Measurements from ENCODE around the gene LGALS9B.
"Not testable (repeated sequence)": the region's sequence is repeated elsewhere in the genome, so short reads cannot be mapped to it uniquely, and the experiment has no call there.

Gene LGALS9B

GRCh38 chr17:20467447-20467846, at the start of gene LGALS9B:
Gene LGALS9B (minus strand): TSS chr17:20467539. CDS start chr17:20467470, 69 bp downstream.
- DNase-seq, result not testable (repeated sequence)

- DNase-seq, result not testable (repeated sequence)
These were observed 49.6 kb upstream of the LGALS9B start for GRCh38 chr17:20516986-20517385.

- DNase-seq, result not testable (repeated sequence)
These were observed 47.8 kb upstream of the LGALS9B start for GRCh38 chr17:20515099-20515498.

GRCh38 chr17:20513539-20513938, 46.2 kb upstream of the LGALS9B start:
- DNase-seq, result not testable (repeated sequence)

DNA sequence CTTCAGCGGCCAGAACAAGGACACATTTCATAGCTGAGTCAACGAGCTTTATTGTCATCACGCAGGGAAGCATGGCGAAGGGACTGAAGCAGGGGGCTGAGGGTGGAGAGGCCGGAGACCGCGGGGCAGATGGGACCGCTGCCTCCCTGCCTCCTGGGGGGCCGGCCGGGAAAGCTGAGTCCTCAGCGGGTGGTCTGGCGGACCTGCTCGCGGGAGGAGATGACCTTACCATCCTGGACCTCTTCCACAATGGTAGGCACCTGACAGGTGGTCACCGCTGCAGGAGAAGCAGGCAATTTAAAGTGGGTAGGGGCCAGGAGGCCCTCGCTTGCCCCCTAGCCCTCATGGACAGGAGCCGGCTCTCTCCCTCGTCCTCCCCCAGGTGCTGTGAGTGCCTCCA, 45.0 kb upstream of the LGALS9B start:
- DNase-seq, result not testable (repeated sequence)

DNA sequence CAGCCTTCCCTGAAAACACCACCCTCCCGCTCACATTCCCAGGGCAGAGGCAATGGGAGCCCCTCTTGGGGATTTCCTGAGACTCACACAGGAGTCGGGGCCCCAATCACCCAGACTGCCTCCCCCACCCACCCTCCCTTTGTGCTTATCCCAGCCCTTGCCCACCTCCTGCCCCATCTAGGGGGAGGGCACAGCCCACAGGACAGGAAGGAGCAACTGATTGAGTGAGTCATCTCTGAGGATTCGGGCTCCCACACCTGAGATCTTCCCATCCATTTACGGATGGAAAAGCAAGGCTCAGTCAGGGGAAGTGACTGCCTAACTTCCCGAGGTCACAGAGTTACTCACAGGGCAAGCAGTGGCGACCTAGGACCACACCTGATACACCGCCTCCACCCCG, 44.4 kb upstream of the LGALS9B start:
- not testable (repeated sequence) for DNase-seq

DNA sequence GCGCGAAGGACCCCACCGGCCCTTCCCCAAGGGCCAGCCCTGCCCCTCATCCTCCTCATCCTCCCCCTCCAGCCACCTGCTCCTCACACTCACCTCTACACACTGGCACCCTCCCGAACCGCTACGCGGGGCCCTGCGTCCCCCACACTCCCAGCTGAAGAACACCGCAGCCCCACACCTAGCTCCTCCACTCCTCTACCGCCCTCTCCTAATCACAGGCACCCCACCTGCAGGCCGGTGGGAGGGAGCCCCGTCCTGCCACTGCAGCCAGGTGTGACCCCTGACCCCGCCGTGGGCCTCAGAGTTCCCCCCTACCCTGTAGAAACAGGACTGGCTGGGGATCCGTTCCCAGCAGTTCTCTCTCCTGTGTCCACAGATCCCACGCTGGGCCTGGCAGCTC, 38.0 kb upstream of the LGALS9B start:
- not testable (repeated sequence) for DNase-seq

- not testable (repeated sequence) for DNase-seq
These were observed 37.2 kb upstream of the LGALS9B start for GRCh38 chr17:20504388-20505066.

DNA sequence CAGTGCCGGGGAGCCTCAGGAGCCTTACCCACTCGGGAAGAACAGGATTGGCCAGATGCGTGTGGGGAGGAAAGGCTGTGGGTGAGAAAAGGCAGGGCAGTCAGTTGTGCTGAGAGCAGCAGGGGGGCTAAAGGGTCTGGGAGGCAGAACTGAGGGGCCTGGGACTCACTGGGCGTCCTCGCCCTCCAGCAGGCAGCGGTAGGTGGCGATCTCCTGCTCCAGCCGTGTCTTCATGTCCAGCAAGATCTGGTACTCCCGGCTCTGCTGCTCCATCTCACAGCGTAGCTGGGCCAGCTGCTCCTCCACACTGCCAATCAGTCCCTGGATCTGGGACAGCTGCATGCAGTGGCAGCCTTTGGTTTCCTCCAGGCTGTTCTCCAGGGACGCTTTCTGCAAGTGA, 34.6 kb upstream of the LGALS9B start:
- not testable (repeated sequence) for DNase-seq

- DNase-seq, result not testable (repeated sequence)
These were observed 33.0 kb upstream of the LGALS9B start for GRCh38 chr17:20500346-20500745.

- DNase-seq, result not testable (repeated sequence)
These were observed 28.1 kb upstream of the LGALS9B start for GRCh38 chr17:20495420-20495819.

- not testable (repeated sequence) for DNase-seq
These were observed 27.4 kb upstream of the LGALS9B start for GRCh38 chr17:20494735-20495134.

GRCh38 chr17:20494147-20494546, 26.8 kb upstream of the LGALS9B start:
- not testable (repeated sequence) for DNase-seq

- not testable (repeated sequence) for DNase-seq
These were observed 25.6 kb upstream of the LGALS9B start for GRCh38 chr17:20492971-20493370.

- not testable (repeated sequence) for DNase-seq
These were observed 24.8 kb upstream of the LGALS9B start for GRCh38 chr17:20492099-20492498.

GRCh38 chr17:20484930-20485329, 17.6 kb upstream of the LGALS9B start:
- not testable (repeated sequence) for DNase-seq

- not testable (repeated sequence) for DNase-seq
These were observed 12.7 kb upstream of the LGALS9B start for GRCh38 chr17:20479889-20480591.

DNA sequence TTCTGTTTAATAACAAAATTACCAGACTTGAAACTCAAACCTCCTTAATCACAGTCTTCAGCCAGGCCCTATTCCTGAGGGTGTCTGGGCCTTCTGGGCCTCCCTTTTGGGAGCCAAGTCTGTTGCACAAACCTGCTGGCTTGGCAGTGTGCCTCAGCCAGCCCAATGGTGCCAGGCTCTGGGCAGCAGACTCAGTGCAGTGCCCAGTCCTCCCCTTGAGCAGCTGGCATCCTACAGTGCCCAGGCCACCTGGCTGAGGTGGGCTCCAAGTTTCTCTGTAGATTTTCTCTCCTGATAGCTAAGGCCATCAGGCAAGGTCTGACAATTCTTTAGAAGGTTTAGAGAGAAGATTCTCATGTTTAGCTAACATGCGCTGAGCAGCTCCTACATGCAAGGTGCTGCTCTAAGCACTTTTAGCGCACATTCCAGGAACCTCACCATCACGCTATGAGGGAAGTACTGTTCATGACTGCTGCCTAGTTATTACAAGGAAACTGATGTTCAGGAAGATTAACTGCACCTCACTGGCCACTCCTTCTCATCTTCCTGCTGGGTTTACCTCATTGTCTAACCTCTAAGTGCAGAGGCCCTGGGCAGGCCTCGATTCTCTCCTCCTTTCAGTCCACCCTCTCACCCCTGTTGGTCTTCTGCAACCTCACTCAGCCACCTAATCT, 10.2 kb upstream of the LGALS9B start:
- DNase-seq, result not testable (repeated sequence)

- not testable (repeated sequence) for DNase-seq
These were observed 7.9 kb upstream of the LGALS9B start for GRCh38 chr17:20475137-20475831.

DNA sequence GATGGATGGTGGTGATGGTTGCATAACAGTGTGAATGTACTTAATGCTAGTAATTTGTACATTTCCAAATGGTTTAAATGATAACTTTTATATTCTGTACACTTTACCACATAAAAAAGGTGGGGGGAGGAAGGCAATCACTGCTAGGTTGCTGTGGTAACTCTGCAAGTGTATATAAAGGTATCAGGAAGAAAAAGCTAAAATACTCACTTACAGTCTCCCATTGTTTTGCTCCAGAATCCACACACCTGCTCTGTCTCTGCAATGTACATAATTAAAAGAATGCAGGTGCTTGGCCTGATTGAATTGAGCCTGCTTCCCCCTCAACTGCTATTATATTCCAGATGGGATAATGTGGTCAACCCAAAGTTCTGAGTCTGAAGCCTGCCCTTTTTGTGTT, 6.7 kb upstream of the LGALS9B start:
- not testable (repeated sequence) for DNase-seq

DNA sequence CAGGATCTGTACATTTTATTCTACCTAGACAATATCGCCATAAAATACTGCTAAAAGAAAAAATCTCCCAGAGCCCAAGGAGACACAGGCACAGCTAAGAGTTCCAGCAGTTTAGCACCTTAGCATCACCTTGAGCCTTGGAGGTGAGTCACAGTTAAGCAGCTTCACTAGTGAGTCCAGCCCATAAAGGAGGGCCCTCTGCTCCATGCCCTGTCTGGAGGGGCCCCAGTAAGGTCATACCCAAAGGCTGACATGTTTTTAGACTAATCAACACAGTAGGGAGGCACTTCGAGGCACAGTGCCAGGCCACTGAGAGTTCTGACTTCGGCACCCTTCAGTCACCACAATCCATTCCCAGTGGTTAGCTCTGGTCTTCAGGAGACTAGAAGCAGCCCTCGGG, 2.6 kb upstream of the LGALS9B start:
- not testable (repeated sequence) for DNase-seq

GRCh38 chr17:20469107-20469506, 1.8 kb upstream of the LGALS9B start:
- not testable (repeated sequence) for DNase-seq

GRCh38 chr17:20466999-20467398, 340 bp downstream of the LGALS9B start:
- not testable (repeated sequence) for DNase-seq

All from COR-L47 (cell line).